HG02938 (cell line): ENCODE data around the gene TRA2B.

Source experiments
- ATAC-seq: cut with Tn5 transposase; IDR thresholded peaks from one replicate; pipeline ENCODE4 v1.9.1; 2021; ENCODE audit warnings: mild to moderate bottlenecking, moderate library complexity; ENCODE audit not compliant: unreplicated experiment

The TRA2B gene

GRCh38 chr3:185881926-185882325 is 55.9 kb downstream of the TRA2B start:
- no peak for ATAC-seq

GRCh38 chr3:185880600-185880999 is 57.2 kb downstream of the TRA2B start:
- ATAC-seq: no peak

GRCh38 chr3:185878920-185879319 is 58.9 kb downstream of the TRA2B start:
- ATAC-seq: no peak

GRCh38 chr3:185874119-185874518 is 63.7 kb downstream of the TRA2B start:
- no peak for ATAC-seq

- ATAC-seq: no peak
Observed at GRCh38 chr3:185867650-185868049, 70.2 kb downstream of the TRA2B start.

- no peak for ATAC-seq
Observed at GRCh38 chr3:185866995-185867394, 70.8 kb downstream of the TRA2B start.

GRCh38 chr3:185866555-185866954 is 71.3 kb downstream of the TRA2B start:
- ATAC-seq: no peak
